ENCODE data around the gene SBF1. TPM values are rescaled to one million over a fixed set of nuclear protein-coding genes. Genes with fewer than 3 reads are reported as not detected.
A peak's percentile ranks its signal among the peaks of the same experiment; 100 is the strongest.

The SBF1 gene
- polyA plus RNA-seq, 3 donors: 28.4 to 46.4 (median 45.6) TPM

DNA sequence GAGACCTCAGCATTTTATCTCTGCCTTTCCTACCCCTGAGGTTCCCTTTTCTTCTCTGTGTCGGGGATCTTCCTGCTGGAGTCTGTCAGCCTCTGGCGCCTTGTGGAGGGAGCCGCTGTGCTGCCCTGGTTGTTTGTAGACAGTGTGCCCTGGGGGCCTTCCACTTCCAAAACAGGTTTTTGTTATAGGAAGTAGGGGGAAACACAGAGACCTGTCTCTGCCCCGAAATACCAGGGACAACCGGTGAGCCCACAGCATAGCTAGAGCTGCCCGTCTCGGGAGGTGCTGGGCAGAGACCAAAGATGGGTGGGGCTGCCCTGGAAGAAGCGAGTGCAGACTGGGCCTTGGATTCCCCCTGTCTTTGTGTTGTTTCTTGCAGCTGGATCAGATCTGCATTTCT lies 41.2 kb upstream of the SBF1 start:
- no peak for DNase-seq (ENCODE audit: extremely low read depth in 1 of 11, low read depth in 9 of 11, low spot score in 4 of 11)

DNA sequence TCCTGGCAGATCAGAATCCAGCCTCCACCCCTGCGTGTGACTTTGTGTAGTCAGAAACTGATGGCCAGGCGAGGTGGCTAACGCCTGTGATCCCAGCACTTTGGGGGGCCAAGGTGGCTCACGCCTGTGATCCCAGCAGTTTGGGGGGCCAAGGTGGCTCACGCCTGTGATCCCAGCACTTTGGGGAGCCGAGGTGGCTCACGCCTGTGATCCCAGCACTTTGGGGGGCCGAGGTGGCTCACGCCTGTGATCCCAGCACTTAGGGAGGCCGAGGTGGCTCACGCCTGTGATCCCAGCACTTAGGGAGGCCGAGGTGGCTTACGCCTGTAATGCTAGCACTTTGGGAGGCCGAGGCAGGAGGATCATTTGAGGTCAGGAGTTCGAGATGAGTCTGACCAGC lies 38.3 kb upstream of the SBF1 start:
- DNase-seq (ENCODE audit: extremely low read depth in 1 of 11, low read depth in 9 of 11, low spot score in 4 of 11): no peak

DNA sequence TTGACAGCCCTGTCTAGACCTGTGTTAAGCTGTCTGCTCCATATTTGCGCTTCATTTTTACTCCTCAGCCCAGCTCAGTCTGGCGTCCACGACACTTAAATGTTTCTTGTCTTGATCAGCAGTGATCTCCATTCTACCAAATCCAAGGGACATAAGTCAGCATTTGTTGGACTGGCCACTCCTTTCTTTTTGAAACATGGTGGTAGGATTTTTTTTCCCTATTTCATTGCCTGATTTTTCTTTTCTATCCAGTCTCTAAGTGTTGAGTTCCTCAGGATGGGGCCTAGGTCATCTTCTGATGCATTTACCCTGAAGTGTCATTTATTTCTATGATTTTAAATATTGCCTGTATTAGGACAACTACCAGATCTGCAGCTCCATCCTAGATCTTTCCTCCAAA lies 34.1 kb upstream of the SBF1 start:
- no peak for DNase-seq (ENCODE audit: extremely low read depth in 1 of 11, low read depth in 9 of 11, low spot score in 4 of 11)

DNA sequence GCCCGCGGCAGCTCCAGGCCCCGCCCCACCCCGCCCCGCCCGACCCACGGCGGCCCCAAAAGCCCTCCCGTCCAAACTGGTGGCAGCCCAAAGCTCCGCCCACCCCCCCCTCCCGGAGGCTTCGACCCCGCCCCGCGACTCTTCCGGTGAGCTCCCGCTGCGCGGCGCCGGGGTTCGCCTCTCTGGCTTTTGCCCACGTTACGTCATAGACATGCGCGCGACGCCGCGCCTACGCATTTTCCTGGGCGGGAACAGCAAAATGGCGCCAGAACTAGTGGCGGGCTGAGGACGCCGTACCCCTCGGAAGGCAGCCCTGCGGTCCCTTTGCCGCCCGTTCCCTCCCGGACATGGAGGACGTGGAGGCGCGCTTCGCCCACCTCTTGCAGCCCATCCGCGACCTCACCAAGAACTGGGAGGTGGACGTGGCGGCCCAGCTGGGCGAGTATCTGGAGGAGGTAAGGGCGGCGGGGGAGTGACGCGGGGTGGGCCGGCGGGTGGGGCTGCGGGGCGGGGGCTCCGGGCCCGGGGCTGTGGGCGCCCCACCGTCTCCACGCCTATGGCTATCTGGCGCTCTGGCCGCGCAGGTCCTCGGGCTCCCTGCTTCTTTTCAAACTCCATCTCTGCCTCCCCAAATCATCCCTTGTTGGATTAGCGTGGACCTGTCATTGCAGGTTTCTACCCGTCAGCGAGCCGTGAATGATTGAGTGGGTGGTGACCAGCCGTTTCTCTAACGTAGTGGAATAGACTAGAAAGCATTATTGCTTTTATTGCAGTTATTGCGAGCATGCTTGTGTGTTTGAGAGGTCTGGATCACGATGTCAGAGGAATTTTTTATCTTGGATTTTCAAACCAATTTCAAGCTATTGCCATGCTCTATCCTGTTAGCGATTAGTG lies 33.4 kb upstream of the SBF1 start, which contains the start of gene NCAPH2:
Gene NCAPH2 (plus strand): TSS at position 234 of the 894 bp plus-strand sequence. CDS start 114 bp downstream, at position 348.
- DNase-seq (ENCODE audit: extremely low read depth in 1 of 11, low read depth in 9 of 11, low spot score in 4 of 11): peak; percentile 92 to 99 (median 96)

DNA sequence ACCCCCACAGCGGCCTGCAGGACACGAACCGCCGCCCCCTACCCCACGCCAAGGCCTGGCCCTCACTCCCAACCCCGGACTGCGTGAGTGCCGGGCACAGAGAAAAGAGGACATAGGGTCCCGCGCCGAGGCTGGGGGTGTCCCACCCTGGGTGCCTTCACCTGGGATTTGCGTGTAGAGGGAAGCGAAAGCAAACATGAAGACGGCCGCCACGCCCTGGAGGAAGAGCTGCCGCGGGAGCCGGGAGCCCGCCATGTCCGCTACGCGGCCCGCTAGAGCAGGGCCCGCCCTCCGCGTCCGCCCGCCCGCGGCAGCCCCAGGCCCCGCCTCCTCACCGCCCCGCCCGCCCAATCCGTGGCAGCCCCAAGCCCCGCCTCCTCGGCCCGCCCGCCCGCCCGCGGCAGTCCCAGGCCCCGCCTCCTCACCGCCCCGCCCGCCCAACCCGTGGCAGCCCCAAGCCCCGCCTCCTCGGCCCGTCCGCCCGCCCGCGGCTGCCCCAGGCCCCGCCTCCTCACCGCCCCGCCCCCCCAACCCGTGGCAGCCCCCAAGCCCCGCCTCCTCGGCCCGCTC lies 32.7 kb upstream of the SBF1 start, which contains the start of gene LMF2:
Gene LMF2 (minus strand): TSS at position 282 of the 570 bp plus-strand sequence. CDS start 27 bp downstream, at position 255.
- DNase-seq (ENCODE audit: extremely low read depth in 1 of 11, low read depth in 9 of 11, low spot score in 4 of 11): no peak

DNA sequence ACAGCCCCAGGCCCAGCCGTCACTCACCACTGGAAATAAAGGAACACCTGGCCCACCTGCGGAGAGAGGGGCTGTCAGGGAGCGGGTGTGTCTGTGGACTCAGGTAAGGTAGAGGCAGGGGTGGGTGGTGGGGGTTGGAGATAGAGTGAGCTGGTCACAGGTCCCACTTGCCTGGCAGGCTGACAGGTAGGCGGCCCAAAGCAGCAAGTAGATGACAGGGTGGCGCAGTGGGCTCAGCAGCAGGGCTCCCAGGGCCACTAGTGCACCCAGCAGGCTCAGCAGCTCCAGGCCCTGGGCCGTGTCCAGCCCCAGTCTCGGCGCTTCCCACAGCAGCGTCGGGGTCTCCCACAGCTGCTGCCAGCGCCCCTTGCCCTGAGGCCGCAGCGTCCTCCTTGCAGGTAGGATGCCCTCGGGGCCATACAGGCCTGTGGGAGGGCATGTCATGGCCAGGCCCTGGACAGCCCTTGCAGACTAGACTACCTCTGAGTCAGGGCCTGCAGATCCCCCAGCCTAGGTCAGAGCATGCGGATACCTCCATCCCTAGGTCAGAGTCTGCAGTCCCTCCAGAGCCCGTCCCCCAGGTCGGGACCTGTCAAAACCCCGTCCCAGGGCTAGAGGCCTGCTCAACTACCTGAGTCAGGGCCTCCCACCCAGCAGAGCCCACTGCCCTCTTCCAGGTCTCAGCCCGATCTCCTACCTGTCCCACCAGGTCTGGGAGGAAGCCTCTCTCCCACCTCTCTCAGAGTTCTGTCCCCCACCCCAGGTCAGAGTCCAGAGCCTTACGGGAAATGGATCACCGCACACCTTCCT lies 32.0 kb upstream of the SBF1 start:
- no peak for DNase-seq (ENCODE audit: extremely low read depth in 1 of 11, low read depth in 9 of 11, low spot score in 4 of 11)

DNA sequence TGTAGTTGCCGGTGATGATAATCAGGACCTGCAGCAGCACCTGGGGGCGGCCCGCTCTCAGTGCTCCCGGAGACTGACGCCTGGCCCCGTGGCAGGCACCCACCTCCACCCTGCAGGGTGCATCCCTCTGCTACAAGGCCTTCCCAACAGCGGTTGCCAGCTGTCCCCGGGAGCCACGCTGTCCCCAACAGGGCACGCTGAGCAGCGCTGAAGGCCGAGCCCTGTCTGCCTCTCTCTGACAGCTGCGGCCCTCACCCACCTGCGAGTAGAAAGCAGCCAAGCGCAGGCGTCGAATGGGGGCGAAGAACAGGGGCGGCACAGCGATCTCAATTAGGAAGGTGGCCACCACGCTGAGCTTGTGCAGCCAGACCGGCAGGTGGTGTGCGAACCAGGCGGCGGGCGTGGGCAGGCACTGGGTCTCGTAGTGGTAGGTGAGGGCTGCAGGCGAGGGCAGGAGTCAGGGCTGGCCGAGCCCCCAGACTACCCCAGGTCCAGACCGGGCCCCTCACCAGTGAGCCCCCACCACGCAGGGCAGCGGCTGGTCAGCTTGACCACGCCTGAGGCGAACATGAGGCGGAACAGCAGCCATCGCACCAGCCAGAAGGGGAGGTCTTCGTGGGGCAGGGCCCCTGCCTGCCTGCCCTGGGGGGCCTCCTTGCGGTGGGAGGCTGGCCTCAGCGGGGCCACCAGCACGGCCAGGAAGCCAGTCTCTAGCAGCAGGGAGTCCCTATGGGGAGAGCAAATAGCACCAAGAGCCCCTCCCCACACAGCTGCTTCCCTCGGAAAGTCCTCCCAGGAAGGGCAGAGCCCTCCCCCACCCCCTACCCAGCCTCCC lies 31.2 kb upstream of the SBF1 start:
- DNase-seq (ENCODE audit: extremely low read depth in 1 of 11, low read depth in 9 of 11, low spot score in 4 of 11): no peak

DNA sequence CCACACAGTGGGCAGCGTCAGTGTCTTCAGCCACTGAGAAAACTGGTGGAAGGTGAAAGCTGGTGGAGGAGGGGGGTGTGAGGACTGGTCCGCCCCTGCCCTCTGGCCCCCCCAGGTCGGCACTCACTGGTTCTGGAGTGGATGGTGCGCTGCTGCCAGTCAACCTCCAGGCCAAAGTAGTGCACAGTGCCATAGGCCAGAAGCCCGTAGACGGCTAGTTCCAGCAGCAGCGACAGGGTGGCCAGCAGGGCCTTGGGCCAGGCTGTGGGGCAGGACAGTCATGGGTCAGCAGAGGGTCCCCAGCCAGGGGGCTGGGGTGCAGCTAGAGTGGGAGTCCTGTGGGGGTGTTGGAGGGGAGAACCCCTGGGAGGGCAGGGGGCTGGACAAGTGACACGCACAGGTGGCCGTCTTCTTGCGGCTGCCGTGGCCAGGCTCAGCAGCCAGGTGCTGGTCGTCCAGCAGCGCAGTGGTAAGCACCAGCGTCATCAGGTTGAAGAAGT lies 30.5 kb upstream of the SBF1 start:
- no peak for DNase-seq (ENCODE audit: extremely low read depth in 1 of 11, low read depth in 9 of 11, low spot score in 4 of 11)

DNA sequence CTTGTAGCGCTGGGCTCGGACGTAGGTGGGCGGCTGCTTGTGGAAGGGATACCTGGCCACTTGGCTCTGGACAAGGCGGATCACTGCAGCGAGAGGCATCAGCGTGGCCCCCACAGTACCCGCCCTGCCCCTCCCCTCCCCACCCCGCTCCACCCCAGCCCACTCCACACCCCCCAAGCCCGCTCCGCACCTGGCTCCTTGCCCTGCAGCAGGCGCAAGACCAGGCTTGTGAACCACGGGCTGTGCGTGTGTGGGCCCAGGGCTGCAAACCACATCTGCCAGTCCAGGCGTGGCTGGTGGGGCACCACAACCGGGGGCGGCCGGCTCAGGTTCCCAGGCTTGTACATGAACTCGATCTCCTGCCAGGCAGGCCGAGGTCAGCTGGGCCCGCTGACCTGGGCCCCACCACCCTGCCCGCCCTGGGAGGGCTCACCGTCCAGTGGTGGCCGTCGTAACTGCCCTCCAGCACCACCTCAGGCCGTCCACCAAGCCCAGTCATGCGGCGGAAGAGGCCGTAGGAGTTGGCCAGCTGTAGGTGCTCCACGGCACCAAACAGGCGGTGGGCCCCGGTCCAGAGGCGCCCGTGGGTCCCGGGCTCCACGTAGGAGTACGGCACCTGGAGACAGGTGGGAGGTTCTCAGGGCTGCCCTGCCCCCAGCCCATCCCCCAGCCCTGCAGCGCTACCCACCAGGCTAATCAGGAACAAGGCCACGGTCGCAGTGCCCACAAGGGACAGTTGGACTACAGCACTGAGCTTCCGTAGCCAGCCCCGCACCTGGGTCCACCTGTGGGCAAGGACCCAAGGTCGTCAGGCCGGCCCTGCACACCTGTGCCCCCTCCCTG lies 29.8 kb upstream of the SBF1 start:
- DNase-seq (ENCODE audit: extremely low read depth in 1 of 11, low read depth in 9 of 11, low spot score in 4 of 11): no peak

DNA sequence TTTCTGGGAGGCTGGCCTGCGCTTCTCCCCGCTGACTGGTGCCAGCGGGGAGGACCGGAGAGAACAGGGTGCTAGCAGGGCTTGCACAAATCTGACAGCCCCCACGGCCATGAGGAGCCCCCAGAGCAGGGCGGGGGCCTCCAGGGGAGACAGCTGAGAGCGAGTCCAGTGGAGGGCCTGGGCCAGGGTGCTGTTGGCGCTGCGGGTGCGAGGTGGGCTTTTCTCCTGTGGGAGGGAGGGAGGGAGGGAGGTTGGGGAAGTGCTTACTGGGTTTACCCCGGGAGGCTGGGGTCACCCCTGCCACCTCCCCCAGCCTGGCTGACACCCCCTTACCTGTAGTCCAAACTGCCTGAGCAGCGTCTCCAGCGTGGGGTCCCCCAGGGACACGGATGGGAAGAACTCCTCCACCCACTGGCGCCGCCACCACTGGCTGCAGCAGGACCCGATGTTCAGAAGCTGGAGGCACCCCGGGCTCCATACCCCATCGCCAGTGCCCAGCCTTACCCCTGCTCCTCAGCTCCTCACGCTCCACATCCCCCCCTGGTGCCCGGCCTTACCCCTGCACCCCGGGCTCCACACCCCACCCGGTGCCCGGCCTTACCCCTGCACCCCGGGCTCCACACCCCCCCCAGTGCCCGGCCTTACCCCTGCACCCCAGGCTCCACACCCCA lies 28.8 kb upstream of the SBF1 start:
- DNase-seq (ENCODE audit: extremely low read depth in 1 of 11, low read depth in 9 of 11, low spot score in 4 of 11): no peak

DNA sequence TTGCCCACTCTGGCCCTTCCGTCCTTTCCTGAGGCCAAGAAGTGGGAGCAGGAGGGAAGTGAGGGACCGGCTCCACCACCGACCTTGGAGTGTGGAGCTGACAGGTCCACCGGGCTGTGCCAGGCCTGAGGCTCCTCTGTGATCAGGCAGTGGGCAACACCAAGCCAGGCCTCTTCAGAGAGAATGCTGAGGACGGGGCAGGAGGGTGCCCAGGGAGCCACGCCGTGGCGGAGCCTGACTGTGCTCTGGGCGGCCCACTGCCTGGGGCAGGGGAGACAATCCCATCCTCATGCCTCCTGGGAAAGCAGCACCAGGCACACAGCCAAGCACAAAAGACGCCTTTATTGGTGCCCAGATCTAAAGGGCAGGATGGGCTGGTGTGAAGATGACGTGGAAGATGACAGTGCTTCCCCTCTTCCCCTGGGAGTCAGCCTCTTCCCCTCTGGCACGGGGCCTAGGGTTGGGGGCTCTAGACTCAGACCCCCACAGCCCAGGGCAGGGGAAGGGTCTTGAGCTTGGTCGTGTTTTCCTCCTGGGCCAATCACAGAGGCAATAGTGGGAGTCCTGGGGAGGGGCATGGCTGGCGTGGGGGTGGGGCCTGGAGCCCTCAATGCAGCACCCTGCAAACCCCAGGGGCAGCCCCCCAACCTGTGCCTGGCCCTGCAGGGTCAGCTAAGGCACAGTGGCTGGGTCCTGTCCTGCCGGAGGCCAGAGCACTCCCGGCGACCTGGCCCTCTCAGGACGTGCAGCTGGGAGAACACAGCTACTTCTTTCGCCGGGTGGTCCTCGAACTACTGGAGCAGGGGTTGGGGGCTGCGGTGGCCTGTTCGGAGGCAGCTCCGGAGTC lies 28.0 kb upstream of the SBF1 start:
- DNase-seq (ENCODE audit: extremely low read depth in 1 of 11, low read depth in 9 of 11, low spot score in 4 of 11): no peak

DNA sequence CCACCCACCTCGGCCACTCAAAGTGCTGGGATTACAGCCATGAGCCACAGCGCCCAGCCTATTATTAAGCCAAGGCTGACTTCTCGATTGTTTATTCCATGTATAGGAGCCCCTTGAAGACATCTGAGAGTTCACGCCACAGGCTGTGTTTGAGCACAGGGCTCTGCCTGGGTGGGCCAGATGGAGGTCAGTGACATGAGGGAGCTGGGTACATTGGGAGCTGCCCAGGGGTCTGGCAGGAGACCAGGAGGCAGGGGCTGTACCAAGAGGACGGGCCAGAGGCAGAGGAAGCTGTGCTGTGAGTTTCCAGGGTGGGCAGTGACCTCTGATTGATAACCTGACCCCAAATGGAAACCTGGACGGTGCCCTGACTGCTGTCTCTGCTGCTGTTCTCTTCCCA lies 27.3 kb upstream of the SBF1 start:
- no peak for DNase-seq (ENCODE audit: extremely low read depth in 1 of 11, low read depth in 9 of 11, low spot score in 4 of 11)

DNA sequence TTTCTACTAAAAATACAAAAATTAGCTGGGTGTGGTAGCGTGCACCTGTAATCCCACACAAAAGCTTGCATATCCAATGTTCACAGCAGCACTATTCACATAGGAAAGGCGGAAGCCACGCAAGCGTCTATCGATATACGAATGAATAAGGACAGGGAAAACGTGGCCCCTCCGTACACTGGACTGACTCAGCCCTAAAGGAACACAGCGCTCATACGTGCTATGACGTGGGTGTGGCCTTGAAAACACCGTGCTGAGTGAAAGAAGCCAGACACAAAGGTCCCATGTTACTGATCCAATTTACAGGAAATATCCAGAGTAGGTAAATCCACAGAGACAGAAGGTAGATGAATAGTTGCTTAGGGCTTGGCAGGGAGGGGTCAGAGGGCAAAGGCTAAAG lies 25.6 kb upstream of the SBF1 start:
- no peak for DNase-seq (ENCODE audit: extremely low read depth in 1 of 11, low read depth in 9 of 11, low spot score in 4 of 11)

DNA sequence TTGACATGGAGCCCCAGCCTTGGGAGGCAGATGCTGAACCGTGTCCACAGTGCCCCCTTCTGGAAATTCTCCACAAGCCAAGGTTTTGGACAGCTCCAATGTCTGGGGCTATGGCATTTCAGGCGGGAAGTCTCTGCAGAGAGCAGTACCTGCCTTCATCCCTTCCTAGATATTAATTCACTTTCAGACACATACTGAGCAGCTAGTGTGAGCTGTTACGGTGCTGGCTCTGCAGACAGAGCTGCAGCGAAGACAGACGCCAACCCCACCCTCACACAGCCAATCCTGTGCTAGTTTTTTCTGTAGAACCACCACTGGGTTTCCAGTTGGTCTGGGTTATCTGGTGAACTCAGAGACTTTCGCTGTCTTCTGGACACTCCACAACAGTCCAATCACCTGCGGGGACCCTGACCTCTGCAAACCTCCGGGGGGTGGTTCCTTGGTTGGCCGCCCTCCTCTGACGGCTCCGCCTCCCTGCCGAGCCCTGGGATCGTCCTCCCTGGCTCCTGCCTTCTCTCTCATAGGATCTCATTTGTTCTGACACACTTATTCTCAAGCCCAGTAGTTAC lies 23.6 kb upstream of the SBF1 start:
- DNase-seq (ENCODE audit: extremely low read depth in 1 of 11, low read depth in 9 of 11, low spot score in 4 of 11): peak in 1 of 11 donors; percentile 70

DNA sequence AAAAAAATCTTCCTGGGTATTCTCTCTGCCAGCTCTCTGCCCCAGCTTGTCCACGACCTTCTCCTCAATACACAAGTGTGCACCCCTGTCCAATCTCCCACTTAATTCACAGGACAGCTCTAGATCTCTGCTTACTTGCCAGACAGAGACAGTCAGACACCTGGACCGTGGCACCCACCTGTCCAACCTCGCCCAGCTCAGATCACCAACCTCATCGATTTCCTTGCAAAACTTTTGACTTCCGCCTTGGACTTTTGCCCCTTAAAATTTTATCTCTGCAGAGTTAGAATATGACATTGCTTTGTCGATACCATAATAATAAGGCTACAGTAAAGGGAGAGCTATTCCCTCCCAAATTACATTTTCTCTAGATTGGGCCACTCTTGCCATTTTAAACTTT lies 22.3 kb upstream of the SBF1 start:
- no peak for DNase-seq (ENCODE audit: extremely low read depth in 1 of 11, low read depth in 9 of 11, low spot score in 4 of 11)
